ENCODE results near the gene LRCH4. TPM values are rescaled to one million over a fixed set of nuclear protein-coding genes. Genes with fewer than 3 reads are reported as not detected.

LRCH4 gene
- total RNA-seq, 3 donors from 2014 or later: 57.2 to 71.0 (median 63.9) TPM

DNA sequence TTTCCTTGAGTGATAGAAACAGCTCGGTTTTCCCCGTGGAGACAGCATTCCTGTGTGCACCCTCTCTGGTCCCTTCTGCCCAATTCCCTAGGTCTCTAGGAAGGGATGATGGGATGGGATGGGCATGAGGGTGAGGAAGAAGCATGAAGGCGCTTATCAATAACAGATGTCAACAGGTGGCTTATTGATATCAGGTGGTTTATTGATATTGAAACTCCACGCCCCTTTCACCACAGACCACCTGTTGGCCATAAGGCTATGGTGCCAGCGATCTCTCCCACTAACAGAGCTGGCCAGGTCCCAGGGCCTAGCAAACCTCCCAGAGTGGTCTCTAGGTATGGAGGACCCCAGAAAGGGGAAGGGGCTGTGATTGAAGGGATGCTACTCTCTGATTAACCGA lies 34.3 kb upstream of the LRCH4 start:
- no peak for TF ChIP-seq CTCF (IDR thresholded peaks at IDR 0.05)
- DNase-seq: no peak
- Histone ChIP-seq H3K4me1 (ENCODE audit: low read depth) (no peaks in the 10 kb centered on the region), H3K36me3 (ENCODE audit: low read depth) (no peaks in the 10 kb centered on the region), H3K9me3 (no peaks in the 10 kb centered on the region), H3K4me3 (no peak overlapping the region)
- intact Hi-C loops (cut with DNase I, micrococcal nuclease): no loop called here
- ATAC-seq: no peak

GRCh38 chr7:100614308-100614861 lies 28.5 kb upstream of the LRCH4 start:
- TF ChIP-seq CTCF (IDR thresholded peaks at IDR 0.05): no peak
- no peak for DNase-seq
- ATAC-seq: no peak
- Histone ChIP-seq H3K4me3 (no peak overlapping the region), H3K9me3 (no peaks in the 10 kb centered on the region), H3K4me1 (ENCODE audit: low read depth) (no peaks in the 10 kb centered on the region), H3K36me3 (ENCODE audit: low read depth) (no peaks in the 10 kb centered on the region)
- intact Hi-C loops (cut with DNase I, micrococcal nuclease): no loop called here

- peak in 1 of 3 donors; percentile 63 for DNase-seq
- no peaks in the 10 kb centered on the region for H3K36me3 ChIP-seq (ENCODE audit: low read depth)
- intact Hi-C loops (cut with DNase I, micrococcal nuclease): no loop called here
- no peak overlapping the region for H3K4me3 ChIP-seq
- H3K4me1 ChIP-seq (ENCODE audit: low read depth): no peaks in the 10 kb centered on the region
- ATAC-seq: no peak
- no peak for TF ChIP-seq CTCF (IDR thresholded peaks at IDR 0.05)
- H3K9me3 ChIP-seq: no peaks in the 10 kb centered on the region
These were observed 27.7 kb upstream of the LRCH4 start for GRCh38 chr7:100613412-100614175.

DNA sequence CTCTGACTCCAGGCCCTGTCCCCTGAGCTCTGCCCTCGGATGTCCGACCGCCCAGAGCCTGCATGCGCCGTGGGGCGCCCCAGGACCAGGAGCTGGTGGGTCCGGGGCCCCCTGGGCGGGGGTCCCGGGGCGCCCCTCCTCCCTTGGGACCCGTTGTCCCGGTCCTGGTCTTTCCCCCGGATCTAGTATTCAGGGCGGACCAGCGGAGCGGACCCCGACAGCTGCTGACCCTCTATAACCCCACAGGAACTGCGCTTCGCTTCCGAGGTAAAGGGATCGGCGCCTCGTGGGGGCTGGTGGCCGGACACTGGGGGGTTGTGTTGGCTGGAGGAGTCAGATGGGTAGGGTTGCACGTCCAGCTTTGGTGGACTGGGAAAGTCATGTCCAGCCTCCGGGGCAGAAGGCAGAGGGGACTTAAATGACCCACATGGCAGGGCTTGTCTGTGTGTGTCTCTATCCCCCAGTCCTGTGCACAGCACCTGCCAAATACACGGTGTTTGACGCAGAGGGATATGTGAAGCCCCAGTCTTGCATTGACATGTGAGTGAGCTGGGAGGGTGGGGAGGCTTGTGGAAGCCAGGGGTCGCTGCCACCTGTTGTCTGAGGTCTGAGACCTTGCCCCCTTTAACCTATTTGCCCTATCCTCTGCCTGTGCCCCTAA lies 26.9 kb upstream of the LRCH4 start:
- peak in 1 of 3 donors; percentile 27 for DNase-seq
- intact Hi-C loops (cut with DNase I, micrococcal nuclease): no loop called here

More for the DNA sequence above, 26.9 kb upstream of the LRCH4 start:
- H3K4me1 ChIP-seq (ENCODE audit: low read depth): no peaks in the 10 kb centered on the region
- no peaks in the 10 kb centered on the region for H3K9me3 ChIP-seq
- no peak for TF ChIP-seq CTCF (IDR thresholded peaks at IDR 0.05)
- ATAC-seq: peak; percentile 2
- peak overlapping the region; percentile 31 for H3K4me3 ChIP-seq
- no peaks in the 10 kb centered on the region for H3K36me3 ChIP-seq (ENCODE audit: low read depth)
